ENCODE measurements around the gene SNX25.

DNA sequence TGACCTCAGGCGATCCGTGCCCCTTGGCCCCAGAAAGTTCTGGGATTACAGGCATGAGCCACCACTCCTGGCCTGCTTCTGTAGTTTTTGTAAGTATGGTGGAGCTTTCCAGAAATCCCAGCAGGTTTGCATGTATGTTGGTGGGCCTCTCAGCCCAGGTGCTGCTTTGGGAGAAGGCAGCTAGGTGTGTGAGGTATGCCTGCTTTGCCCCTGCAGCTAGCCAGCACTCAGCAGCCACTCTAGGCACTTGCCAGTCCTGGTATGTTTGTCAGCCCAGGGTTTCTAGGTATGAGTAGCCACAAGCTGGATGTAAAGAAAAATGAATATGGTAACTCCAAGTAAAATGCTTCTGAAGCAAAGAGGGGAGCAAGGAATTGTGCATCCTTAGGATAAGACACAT lies 8.9 kb downstream of the SNX25 start:
- TF ChIP-seq, protein P1, sequence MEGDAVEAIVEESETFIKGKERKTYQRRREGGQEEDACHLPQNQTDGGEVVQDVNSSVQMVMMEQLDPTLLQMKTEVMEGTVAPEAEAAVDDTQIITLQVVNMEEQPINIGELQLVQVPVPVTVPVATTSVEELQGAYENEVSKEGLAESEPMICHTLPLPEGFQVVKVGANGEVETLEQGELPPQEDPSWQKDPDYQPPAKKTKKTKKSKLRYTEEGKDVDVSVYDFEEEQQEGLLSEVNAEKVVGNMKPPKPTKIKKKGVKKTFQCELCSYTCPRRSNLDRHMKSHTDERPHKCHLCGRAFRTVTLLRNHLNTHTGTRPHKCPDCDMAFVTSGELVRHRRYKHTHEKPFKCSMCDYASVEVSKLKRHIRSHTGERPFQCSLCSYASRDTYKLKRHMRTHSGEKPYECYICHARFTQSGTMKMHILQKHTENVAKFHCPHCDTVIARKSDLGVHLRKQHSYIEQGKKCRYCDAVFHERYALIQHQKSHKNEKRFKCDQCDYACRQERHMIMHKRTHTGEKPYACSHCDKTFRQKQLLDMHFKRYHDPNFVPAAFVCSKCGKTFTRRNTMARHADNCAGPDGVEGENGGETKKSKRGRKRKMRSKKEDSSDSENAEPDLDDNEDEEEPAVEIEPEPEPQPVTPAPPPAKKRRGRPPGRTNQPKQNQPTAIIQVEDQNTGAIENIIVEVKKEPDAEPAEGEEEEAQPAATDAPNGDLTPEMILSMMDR (IDR thresholded peaks at IDR 0.05), result no peak
- TF ChIP-seq POLR2AphosphoS5 (IDR thresholded peaks at IDR 0.05; ENCODE audit: low read depth, low read length), result no peak
